ENCODE results near the gene HEXD. TPM values are rescaled to one million over a fixed set of nuclear protein-coding genes. Genes with fewer than 3 reads are reported as not detected.

The HEXD gene
- total RNA-seq, 1 experiment from 2014 or later: 22.3 TPM

DNA sequence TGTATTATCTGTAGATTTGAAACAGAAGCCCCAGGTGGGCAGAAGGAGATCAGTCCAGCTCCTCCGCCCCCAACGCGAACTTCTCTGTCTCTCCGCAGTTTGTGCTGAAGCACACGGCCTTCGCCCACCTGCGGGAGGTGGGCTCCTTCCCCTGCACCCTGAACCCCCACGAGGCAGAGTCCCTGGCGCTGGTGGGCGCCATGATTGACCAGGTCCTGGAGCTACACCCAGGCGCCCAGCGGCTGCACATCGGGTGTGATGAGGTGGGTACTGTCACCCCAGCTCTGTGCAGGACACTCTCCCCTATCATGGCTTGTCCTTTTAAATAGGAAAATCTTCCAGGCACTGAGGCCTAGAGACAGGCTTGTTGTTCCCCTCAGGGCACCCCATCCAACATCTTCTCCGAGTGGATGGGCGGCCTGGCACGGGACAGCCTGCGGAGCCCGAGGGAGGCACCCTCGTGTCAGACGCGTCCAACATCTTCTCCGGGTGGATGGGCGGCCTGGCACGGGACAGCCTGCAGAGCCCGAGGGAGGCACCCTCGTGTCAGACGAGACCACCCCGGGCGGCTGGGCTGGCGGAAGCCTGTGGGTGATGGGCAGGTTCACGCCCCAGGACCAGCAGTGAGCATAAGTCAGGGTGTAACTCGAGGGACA is 15.5 kb downstream of the HEXD start:
- DNase-seq (ENCODE audit: low read depth): no peak
- in situ Hi-C loops (cut with HindIII; ENCODE audit: low pct_unique_long_range_greater_than_20kb, low sequenced_read_pairs): no loop called here

DNA sequence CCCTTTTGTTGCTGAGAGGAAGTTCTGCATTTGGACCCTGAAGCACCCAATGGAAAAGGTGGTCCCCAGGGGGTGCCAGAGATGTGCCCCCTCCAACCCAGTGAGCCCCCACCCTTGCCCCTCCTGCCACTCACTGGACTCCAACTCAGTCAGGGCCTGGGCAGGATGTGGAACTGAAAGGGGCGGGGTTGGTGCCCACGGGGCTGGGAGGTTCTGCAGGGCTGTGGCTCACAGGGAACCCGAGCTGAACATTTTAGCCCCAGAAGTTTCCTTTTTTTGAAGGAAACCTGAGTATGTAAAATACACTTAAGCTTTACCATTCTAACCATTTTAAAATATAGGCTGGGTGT is 16.0 kb downstream of the HEXD start:
- in situ Hi-C loops (cut with HindIII; ENCODE audit: low pct_unique_long_range_greater_than_20kb, low sequenced_read_pairs): no loop called here
- no peak for DNase-seq (ENCODE audit: low read depth)

DNA sequence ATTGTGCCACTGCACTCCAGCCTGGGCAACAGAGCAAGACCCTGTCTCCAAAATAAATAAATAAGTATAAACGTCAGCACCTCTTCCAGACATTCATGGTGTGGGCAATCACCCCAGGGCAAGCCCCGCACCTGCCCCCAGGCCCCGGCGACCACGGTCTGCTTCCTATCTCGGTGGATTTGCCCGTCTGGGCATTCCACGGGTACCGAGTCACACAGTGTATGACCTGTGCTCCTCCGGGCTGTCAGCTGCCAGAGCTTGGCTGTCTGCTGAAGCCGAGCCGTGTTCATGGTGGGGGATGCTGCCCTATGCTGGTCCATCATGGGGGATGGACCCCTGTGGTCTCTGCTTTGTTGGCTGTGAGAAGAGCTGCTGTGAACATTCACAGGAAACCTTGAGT is 17.0 kb downstream of the HEXD start:
- DNase-seq (ENCODE audit: low read depth): no peak

DNA sequence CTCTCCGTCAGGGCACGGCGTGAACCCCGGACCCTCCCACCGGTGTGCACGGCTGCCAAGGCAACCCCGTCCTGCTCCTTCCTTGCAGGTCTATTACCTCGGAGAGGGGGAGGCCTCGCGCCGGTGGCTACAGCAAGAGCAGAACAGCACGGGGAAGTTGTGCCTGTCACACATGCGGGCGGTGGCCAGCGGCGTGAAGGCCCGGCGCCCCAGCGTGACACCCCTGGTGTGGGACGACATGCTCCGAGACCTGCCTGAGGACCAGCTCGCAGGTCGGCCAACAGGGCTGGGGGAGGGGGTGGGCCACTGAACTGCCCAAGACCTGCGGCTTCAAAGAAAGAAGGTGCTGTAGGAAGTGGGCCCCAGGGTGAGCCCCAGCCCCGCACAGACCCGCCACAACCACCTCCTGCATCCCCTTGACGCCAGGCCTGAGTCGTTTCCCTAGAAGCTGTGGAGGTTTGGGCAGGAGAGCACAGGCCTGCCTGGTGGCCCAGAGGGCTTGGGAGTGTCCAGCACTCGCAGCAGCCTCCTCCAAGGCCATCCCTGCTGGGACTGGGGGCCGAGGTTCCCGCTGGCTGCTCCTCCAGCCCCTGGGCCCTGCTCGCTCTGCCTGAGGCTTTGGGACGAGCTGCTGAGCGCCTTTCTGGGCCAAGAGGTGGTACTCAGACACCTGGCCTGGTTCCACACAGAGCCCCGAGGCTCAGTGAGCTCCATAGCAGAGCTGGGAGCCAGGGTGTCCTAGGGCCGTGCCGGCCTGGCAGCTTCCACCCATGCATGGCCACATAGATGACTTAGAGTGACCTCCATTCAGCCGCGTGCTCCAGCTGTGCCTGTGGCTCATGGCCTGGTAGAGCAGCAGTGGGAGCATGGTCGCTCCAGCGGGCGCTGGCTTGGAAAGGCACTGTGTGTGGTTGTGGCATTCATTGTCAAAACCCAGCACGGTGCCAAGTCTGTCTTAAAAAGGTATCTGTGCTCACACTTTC is 17.7 kb downstream of the HEXD start:
- in situ Hi-C loops (cut with HindIII; ENCODE audit: low pct_unique_long_range_greater_than_20kb, low sequenced_read_pairs): no loop called here
- DNase-seq (ENCODE audit: low read depth): peak; percentile 27

More for the DNA sequence above, 17.0 kb downstream of the HEXD start:
- in situ Hi-C loops (cut with HindIII; ENCODE audit: low pct_unique_long_range_greater_than_20kb, low sequenced_read_pairs): no loop called here

DNA sequence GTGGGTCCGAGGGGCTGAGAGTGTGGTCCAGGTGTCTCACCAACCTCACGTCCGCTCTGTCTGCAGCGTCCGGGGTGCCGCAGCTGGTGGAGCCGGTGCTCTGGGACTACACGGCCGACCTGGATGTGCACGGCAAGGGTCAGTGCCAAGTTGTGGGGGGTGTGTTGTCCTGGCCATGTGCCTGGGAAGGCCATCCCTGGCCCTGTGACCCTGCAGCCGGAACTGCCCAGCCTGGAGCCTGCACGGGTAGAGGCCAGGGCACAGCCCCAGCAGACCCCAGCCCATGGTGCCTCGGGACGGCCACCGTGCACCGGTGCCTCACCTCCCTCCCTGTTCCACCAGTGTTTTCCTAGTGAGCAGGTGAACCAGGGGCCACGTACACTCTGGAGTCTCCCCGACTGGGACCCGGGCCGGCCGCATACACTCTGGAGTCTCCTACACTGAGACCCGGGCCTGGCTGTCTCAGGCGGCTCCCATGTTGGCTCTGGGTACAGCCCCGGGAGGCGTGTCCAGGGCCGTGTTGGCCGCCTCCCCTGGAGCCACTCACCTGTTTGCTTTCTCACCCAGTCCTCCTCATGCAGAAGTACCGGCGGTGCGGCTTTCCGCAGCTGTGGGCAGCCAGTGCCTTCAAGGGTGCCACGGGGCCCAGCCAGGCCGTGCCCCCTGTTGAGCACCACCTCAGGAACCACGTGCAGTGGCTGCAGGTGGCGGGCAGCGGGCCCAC is 18.6 kb downstream of the HEXD start:
- in situ Hi-C loops (cut with HindIII; ENCODE audit: low pct_unique_long_range_greater_than_20kb, low sequenced_read_pairs): no loop called here

DNA sequence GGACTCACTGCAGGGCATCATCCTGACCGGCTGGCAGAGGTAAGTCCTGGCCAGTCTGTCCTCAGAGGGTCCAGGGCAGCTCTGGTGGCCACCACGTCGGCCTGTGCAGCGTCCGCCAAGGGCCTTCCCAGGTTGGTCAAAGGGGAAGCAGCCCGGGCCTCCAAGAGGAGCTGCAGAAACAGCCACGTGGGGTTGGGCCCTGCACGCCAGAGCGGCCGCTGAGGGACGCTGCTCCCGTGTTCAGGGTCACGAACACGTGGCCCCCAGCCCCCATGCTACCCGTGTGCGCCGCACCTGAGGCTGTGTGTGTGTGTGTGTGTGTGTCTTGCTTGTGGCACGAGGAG is 19.1 kb downstream of the HEXD start:
- DNase-seq (ENCODE audit: low read depth): no peak
- in situ Hi-C loops (cut with HindIII; ENCODE audit: low pct_unique_long_range_greater_than_20kb, low sequenced_read_pairs): no loop called here

More for the DNA sequence above, 18.6 kb downstream of the HEXD start:
- no peak for DNase-seq (ENCODE audit: low read depth)

DNA sequence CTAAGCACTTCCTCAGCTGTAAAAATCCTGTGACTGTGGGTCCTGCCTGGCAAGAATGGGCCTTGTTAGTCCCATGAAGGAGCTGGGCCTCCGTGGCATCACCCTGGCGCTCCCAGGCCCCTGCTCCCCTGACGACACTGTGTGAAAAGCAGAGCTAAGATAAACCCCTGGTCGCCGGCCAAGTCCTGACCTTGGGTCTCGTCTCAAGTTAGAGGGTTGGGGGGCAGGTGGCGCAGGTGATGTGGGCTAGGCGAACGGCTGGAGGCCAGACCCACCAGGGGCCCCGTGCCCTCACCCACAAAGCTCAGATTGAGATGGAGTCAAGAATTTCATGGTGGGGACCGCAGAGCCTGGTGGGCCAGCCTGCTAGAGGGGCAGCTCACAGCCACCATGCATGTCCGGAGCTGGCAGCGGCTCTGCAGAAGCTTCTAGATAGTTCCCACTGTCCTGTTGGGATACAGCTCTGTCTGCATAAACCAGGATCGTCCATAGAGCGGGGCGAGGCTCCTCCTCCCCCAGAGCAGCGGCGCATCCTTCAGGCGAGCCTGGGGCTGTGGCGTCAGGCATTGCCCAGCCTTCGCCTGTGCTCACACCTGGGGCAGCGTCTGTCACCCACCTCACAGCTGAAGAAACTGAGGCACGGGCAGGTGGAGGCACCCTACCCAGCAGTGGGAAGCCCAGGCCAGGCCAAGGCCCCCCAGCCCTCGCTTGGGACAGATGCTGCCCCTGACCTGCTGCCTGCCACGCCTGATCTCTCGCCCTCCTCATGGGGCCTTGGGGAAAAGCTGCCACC is 20.4 kb downstream of the HEXD start:
- in situ Hi-C loops (cut with HindIII; ENCODE audit: low pct_unique_long_range_greater_than_20kb, low sequenced_read_pairs): no loop called here
- DNase-seq (ENCODE audit: low read depth): no peak

DNA sequence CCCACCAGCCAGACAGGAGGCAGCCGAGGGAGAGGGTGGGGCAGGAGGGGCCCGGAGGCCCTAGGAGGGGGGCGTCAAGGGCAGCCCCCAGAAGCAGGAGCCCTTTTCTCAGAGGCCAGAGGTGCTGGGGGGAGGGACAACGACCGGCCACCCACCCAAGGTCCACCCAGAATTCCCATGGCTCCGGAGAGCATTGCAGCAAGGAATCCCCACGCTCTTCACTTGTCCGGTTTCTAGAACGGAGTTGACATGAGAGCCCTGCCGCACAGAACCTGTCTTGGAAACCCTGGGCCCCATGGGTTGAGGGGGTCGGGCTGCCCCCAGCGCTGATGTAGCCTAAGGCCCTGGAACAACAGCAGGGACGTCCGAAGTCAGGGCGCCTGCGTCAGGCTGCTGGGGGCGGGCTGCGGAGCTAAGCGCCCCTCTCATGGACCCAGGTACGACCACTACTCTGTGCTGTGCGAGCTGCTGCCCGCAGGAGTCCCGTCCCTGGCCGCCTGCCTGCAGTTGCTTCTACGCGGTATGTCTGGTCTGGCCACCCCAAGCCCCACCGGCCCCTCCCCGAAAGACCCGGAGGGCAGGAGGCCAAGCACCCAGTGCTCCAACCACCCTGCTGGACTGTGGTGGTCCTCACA is 21.2 kb downstream of the HEXD start:
- in situ Hi-C loops (cut with HindIII; ENCODE audit: low pct_unique_long_range_greater_than_20kb, low sequenced_read_pairs): no loop called here
- no peak for DNase-seq (ENCODE audit: low read depth)

DNA sequence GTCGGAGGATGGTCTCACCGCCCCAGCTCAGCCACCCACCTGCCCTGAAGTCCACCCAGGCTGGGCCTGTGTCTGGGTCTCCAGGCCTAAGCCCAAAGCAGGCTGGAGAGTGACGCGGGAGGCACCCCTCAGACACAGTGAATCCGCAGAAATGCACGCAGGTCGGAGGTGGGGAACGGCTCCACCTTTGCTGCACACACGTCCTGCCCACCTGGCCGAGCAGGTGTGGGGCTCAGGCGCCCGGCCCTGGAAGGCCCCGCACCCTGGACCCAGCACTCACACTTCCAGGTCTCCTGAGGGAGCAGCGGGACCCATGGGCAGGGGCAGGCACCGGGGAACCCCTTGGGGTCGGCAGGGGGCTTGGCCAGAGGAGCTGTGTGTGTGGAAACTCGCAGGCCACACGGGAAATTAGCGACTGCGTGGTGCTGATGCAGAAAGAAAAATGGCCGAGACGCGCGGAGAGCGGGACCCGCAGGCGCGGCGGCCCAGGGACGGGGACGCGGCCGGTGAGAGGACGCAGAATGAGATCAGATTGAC is 21.8 kb downstream of the HEXD start:
- in situ Hi-C loops (cut with HindIII; ENCODE audit: low pct_unique_long_range_greater_than_20kb, low sequenced_read_pairs): no loop called here
- no peak for DNase-seq (ENCODE audit: low read depth)

DNA sequence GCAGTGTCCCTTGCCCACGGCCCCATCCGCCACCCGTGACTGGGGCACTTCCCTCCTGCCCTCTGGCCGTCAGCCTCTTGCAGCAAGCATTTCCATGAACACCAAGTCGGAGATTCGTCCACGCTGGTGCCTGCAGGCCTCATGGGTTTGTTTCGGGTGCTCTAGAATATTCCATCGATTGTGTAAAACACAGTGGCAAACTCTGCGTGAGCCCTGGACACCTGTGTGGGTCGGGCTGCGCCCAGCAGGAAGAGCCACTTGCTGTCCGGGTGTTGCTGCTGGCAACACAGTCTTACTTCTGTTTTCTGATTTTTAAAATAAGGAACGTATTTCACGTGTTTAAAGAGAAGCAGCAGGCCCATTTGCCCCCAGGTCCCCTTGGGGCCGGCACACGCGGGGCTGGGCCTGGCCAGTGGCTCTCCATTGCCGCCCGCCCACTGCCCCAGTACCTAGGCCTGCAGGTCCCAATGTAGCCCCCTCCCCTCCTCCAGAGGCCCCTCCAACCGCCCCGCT is 22.4 kb downstream of the HEXD start:
- in situ Hi-C loops (cut with HindIII; ENCODE audit: low pct_unique_long_range_greater_than_20kb, low sequenced_read_pairs): no loop called here
- no peak for DNase-seq (ENCODE audit: low read depth)

DNA sequence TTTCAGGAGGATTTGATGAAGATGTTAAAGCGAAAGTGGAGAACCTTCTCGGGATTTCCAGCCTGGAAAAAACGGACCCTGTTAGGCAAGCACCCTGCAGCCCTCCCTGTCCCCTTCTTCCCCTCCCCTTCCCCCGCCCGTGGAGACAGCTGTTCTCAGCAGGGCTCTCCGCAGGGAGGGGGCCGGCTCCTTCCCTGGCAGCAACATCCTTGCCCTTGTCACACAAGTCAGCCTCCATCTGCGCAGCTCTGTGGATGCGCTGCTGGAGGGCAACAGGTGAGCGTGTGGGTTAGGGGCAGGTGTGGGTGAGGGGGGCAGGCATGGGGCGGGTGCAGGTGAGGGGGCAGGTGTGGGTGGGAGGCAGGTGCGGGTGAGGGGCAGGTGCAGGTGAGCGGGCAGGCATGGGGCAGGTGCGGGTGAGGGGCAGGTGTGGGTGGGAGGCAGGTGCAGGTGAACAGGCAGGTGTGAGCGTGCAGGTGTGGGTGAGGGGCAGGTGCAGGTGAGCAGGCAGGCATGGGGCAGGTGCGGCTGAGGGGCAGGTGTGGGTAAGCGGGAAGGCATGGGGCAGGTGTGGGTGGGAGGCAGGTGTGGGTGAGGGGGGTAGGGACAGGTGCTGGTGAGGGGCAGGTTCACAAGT is 23.0 kb downstream of the HEXD start:
- in situ Hi-C loops (cut with HindIII; ENCODE audit: low pct_unique_long_range_greater_than_20kb, low sequenced_read_pairs): no loop called here

DNA sequence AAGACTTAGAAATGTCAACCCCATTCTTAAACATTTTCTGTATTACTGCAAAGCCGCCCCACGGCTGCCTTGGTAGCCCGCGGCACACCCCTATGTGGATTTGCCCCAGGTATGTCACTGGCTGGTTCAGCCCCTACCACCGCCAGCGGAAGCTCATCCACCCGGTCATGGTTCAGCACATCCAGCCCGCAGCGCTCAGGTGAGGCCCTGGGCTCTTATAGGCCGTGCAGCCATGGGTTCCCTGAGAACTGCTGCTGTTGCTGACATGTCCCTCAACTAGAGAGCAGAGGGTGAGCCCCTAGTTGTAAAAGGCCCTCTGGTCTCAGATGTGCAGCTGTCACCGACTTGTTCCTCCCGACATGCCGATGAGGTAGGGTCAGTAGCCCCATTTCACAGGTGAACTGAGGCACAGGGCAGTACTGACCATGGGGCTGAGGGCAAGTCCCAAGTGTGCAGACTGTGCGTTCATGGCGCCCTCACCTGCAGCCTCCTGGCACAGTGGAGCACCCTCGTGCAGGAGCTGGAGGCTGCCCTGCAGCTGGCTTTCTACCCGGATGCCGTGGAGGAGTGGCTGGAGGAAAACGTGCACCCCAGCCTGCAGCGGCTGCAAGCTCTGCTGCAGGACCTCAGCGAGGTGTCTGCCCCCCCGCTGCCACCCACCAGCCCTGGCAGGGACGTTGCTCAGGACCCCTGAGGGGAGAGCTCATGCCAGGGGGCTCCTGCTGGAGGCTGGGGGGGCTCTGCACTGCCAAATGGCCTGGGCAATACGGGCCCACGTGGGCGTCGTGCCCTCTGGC is 23.7 kb downstream of the HEXD start:
- DNase-seq (ENCODE audit: low read depth): no peak
- in situ Hi-C loops (cut with HindIII; ENCODE audit: low pct_unique_long_range_greater_than_20kb, low sequenced_read_pairs): no loop called here

More for the DNA sequence above, 23.0 kb downstream of the HEXD start:
- no peak for DNase-seq (ENCODE audit: low read depth)

DNA sequence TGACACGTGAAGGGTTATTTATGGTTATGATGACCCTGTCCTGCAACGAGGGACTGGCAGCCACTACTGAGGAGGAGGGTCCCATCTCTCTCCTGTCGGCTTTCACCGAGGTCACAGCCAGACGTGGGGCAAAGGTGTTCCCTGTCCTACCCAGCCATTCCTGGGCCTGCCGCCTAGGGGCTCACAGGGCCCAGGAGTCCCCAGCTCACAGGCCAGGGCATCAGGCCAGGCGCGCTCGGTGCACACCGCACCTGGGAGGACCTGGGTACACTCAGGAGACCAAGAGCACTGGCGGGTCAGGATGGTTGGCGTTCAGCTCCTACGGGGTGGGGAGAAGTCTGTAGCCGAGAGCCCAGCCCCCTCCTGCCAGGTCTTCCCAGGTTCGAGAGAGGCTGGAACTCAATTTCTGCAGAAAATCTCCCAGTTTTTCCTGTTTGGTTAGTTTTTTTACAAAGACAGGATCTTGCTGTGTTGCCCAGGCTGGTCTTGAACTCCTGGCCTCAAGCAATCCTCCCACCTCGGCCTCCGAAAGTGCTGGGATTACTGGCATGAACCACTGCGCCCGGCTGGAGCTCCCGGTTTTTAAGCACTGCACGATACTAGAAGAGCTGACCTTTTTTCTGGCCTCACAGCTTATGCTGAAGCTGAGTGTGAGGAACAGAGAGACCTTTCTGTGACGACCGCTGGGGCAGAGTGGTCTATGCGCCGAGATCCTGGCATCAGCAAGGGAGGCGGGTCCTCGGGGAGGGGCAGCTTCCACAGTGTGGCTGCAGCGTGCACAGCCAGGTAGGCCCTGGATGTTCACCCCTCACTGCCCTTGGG is 24.7 kb downstream of the HEXD start:
- in situ Hi-C loops (cut with HindIII; ENCODE audit: low pct_unique_long_range_greater_than_20kb, low sequenced_read_pairs): no loop called here
- DNase-seq (ENCODE audit: low read depth): no peak

DNA sequence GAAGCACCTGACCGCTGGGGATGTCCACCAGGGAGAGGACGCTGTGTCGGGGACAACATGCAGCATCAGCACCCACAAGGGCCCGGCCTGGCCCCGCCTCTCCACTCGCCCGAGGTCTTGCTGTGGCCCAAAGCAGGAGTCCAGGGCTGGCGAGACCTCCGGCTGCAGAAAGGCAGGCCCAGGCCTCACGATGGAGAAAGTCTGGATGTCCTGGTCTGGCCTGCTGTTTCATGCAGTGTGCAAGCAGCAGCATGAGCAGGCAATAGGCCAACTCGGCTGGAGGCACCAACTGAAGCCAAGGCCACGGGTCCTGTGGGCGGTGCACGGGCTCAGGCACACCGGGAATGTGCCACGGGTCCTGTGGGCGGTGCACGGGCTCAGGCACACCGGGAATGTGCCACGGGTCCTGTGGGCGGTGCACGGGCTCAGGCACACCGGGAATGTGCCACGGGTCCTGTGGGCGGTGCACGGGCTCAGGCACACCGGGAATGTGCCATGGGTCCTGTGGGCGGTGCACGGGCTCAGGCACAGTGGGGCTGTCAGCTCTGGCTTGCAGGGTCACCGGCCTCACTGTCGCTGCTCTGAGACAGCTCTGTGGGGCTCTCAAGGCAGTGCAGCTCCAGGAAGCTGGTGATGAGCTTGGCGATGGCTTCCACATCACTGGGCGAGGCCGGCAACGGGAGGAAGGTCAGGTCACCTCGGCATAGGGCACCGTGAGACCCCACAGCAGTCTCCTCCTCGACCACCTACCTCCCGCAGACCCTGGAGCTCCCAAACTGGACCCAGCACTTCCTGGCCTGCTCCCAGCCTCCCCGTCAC is 25.5 kb downstream of the HEXD start:
- in situ Hi-C loops (cut with HindIII; ENCODE audit: low pct_unique_long_range_greater_than_20kb, low sequenced_read_pairs): no loop called here
- no peak for DNase-seq (ENCODE audit: low read depth)

Data from Caki2 (cell line).